Prostate gland (tissue), 2 donors: Measurements from ENCODE around the gene IFNL3.

Experiments used
- POLR2A ChIP-seq: fragments of 450-650 bp; IDR thresholded peaks from one replicate; pipeline ENCODE4 v1.6.1; 2016; ENCODE audit warnings: antibody characterized with exemption, mild to moderate bottlenecking
- POLR2AphosphoS5 ChIP-seq: sonication (generic); formaldehyde crosslinking; IDR thresholded peaks from one replicate; pipeline ENCODE4 v1.6.1; 2017; ENCODE audit warnings: antibody characterized with exemption
- TF ChIP-seq, protein P1 (sequence below), 4 experiments: fragments of 200-600 bp in 2 of 4; fragments of 450-650 bp in 2 of 4; sonication (generic) in 2 of 4; IDR thresholded peaks; 1 replicate in 3 of 4; 2 replicates in 1 of 4; pipeline ENCODE4 v1.5.1; 2016 to 2019; ENCODE audit warnings: antibody characterized with exemption in 4 of 4, mild to moderate bottlenecking in 2 of 4, moderate library complexity in 2 of 4

DNA sequence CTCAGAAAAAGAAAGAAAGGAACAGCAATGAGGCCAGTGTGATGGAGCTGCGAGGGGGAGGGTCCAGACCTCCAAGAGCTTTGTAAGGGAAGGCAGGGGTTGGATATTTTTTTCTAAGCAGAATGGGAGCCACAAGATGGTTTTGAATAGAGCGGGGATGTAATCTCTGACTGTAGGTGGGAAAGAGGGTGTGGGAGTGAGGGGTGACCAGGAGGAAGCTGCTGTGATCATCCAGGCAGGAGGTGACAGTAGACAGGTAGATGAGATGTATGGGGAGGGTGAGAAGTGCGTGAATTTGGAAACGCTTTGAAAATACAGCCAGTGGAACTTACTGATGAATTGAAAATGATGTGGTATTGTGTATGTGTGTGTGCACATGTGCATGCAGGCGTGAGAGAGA lies 30.8 kb upstream of the IFNL3 start:
- TF ChIP-seq, protein P1, sequence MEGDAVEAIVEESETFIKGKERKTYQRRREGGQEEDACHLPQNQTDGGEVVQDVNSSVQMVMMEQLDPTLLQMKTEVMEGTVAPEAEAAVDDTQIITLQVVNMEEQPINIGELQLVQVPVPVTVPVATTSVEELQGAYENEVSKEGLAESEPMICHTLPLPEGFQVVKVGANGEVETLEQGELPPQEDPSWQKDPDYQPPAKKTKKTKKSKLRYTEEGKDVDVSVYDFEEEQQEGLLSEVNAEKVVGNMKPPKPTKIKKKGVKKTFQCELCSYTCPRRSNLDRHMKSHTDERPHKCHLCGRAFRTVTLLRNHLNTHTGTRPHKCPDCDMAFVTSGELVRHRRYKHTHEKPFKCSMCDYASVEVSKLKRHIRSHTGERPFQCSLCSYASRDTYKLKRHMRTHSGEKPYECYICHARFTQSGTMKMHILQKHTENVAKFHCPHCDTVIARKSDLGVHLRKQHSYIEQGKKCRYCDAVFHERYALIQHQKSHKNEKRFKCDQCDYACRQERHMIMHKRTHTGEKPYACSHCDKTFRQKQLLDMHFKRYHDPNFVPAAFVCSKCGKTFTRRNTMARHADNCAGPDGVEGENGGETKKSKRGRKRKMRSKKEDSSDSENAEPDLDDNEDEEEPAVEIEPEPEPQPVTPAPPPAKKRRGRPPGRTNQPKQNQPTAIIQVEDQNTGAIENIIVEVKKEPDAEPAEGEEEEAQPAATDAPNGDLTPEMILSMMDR (IDR thresholded peaks at IDR 0.05): no peak
- TF ChIP-seq POLR2A (no peak), POLR2AphosphoS5 (no peak)
